NCI-H2107 treated with DMSO at 0.1 percent for 48 hours (cell line): ENCODE measurements around the gene TSSK6.

Experiments
- DNase-seq: peaks from one replicate; lab custom pipeline; 2025; ENCODE audit not compliant: unreplicated experiment; lab: John Stamatoyannopoulos, UW

The TSSK6 gene

GRCh38 chr19:19465436-19466070 lies 49.8 kb downstream of the TSSK6 start:
- DNase-seq = no peak

- no peak for DNase-seq
Measured at GRCh38 chr19:19464339-19465098, 50.8 kb downstream of the TSSK6 start.
